ENCODE data around the gene THRA.

THRA gene

GRCh38 chr17:40098846-40099618 is 36.3 kb downstream of the THRA start:
- peak; percentile 97 to 99 for DNase-seq (ENCODE audit: low read depth in 2 of 2)

GRCh38 chr17:40099619-40100418 is 37.1 kb downstream of the THRA start:
- no peak for DNase-seq (ENCODE audit: low read depth in 2 of 2)

DNA sequence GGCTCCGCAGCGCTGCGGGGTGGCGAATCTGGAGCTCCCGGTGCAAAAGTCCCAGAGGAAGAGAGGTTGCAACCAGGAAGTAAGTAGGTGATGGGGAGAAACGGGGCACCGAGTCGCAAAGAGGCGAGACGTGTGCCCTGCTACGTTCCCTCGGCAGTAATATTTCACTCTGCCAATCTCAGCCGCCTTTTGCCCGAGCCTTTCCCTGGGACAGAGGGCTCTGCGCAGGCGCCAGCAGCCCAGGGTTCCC is 37.6 kb downstream of the THRA start, which contains the start of gene NR1D1:
Gene NR1D1 (minus strand): TSS at position 171 of the 250 bp plus-strand sequence. CDS start 495 bp downstream, outside the sequence.
- DNase-seq (ENCODE audit: low read depth in 2 of 2), result no peak

GRCh38 chr17:40100669-40101366 is 38.1 kb downstream of the THRA start:
- peak; percentile 82 to 89 for DNase-seq (ENCODE audit: low read depth in 2 of 2)

DNA sequence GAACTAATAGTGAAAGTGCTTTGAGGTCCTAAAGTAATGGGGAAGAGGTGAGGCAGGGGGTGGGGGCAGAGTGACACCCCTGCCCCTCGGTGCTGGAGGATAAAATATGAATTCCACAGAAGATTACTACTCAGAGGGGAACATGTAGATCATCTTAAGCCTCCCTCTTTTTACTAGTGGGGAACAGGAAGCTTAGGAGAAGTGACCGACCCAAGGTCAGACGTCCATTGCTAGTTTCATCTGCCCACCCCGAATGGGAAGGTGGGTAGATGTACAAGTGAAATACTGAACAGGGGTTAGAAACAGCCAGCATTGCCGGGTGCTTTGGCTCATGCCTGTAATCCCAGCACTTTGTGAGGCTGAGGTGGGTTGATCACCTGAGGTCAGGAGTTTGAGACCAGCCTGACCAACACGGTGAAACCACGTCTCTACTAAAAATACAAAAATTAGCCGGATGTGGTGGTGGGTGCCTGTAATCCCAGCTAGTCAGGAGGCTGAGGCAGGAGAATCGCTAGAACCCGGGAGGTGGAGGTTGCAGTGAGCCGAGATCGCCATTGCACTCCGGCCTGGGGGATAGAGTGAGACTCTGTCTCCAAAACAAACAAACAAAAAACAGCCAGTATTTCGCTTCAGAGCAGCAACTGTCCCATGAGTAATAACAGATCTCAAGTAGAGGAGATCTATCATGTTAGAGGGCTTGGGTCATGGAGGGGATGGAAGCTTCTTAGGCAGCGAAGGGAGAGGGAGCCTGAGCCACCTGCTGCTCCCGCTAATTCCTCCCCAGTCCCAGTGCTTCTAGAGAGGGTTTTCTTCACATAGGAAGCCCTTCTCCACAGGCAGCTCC is 38.8 kb downstream of the THRA start:
- no peak for DNase-seq (ENCODE audit: low read depth in 2 of 2)

DNA sequence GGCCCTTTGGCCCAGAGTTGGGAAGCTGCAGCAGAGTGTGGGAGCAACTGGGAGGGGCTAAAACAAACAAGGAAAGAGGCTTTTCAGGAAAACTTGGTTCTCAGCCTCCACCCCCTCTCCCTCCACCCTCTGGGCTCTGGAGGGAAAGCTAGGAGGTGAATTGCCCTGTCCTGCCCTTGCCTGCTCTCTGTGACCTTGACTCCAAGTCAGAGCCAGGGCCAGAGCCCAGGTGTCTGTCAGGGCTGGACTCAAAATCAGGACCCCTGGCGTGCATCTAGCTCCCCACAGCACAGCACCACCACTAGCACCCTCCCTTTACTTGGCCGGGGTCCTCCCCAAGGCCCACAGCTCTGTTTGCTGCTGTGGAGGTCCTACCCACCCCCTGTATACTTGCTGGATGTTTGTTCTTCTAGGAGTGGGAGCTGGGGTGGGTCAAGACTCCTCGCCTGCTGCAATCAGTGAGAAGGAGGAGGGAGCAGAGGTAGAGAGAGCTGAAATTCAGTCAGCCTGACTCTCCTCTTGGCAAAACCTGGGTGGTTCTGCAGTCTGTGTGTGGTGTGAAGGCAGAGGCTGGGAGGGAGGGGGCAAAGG is 40.4 kb downstream of the THRA start:
- DNase-seq (ENCODE audit: low read depth in 2 of 2), result no peak

- DNase-seq (ENCODE audit: low read depth in 2 of 2), result no peak
These were observed 40.9 kb downstream of the THRA start for GRCh38 chr17:40103688-40104087.

DNA sequence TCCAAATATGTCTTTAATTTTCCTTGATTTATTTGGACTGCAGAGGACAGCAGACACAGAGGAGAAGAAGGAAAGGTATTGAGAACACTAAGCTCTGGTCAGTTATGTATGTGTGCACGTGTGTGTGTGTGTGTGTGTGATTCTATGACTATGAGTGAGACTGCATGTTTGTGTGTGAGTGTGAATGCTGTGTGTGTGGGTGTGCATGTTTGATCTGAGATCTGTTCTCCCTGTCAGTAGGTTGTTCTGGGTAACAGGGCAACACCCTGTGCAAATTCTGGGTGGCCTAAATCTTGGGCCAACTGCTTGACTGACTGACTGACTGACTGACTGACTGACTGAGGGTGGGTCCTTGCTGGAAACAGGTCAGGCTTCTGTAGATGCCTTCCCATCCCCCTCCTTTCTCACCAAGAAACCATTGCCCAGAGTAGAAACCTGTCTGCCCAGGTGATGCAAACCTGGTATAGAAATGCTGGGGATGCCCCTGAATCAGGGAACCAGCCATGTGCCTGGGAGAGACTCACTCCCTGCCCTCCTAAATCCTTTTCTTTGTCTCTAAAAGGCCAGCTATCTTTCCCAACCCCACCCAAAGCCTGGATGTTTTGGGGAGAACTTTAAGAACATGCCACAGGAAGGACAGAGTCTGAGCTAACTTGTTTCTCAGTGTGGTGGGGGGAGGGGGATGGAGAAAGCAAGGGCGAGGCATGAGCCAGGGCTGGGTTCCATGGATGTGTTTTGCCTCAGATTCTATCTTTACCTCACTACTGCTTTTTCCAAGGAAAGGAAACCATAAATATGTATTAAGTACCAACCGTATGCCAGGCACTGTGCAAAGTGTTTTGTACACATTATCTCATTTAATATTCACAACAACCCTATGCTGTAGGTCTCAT is 42.1 kb downstream of the THRA start:
- DNase-seq (ENCODE audit: low read depth in 2 of 2), result no peak

DNA sequence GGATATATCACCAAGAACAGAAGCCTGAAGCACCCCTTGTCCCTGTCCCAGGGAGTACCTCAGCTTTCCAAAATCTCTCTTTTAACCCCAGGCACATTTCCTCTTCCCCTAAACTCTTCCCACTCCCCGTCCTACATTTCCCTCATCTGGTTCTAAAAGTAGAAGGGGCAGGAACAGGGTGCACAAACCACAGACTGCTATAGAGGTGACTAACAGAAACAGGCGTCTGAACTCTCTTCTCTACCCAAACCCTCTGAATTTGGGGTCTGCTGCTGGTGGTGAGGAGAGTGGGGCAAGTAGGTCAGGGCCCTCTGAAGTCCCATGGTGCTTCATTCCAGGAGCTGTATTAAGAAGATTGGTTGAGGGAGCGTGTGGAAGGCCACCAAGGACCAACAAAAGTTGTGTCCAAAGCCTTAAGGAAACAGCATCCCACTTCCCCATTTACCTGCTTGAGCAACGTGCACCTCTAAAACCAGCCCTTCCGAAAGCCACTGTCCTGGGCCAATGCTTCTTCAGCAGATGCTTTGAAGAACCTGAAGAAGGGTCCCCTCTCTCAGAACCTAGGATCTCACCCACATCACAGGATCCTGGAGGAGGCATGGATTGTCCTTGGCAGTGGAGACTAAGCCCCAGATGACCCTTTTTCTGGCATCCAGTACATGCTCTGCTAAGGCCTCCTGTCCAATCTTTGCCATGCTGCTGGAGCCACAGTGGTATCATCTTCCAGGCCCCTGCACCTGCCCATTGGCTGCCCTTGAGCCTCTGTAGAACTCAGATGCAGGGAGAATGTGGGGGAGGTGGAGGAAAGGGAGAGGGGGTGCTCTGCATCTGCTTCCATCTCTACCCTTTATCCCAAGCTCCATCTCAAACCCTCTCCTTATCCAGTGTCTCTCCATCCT is 43.3 kb downstream of the THRA start:
- no peak for DNase-seq (ENCODE audit: low read depth in 2 of 2)

GRCh38 chr17:40106760-40107521 is 44.2 kb downstream of the THRA start:
- DNase-seq (ENCODE audit: low read depth in 2 of 2), result no peak

DNA sequence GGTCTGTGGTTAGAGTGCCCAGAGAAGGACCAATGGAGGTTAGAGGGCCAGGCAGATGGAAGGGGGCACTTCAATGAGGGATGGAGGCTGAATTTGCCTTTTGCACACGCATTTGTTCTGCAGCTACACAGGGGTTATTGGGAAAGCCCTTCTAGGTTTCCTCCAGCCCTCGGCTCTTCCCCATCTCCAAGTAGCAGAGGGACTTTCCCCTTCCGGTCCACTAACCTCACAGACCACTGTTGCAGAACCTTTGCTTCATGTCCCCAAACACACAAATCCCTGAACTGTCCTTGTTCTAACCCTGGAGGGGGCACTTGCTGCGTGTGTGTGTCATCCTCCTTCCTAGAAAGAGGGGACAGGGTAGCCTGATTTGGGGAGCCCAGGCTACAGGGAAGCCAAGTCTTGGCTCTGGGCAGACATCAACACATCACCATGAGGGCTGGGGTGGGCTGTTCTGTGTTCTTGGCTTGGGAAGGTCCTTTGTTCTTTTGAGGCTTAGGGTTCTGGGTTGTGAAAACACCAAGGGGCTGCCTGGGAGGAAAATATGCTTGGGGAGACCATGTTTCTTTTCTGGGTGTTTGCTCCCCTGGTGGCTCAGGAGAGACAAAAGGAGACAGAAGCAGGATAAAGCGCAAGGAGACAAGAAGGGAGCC is 44.9 kb downstream of the THRA start:
- no peak for DNase-seq (ENCODE audit: low read depth in 2 of 2)

GRCh38 chr17:40108970-40109824 is 46.4 kb downstream of the THRA start:
- DNase-seq (ENCODE audit: low read depth in 2 of 2), result no peak

DNA sequence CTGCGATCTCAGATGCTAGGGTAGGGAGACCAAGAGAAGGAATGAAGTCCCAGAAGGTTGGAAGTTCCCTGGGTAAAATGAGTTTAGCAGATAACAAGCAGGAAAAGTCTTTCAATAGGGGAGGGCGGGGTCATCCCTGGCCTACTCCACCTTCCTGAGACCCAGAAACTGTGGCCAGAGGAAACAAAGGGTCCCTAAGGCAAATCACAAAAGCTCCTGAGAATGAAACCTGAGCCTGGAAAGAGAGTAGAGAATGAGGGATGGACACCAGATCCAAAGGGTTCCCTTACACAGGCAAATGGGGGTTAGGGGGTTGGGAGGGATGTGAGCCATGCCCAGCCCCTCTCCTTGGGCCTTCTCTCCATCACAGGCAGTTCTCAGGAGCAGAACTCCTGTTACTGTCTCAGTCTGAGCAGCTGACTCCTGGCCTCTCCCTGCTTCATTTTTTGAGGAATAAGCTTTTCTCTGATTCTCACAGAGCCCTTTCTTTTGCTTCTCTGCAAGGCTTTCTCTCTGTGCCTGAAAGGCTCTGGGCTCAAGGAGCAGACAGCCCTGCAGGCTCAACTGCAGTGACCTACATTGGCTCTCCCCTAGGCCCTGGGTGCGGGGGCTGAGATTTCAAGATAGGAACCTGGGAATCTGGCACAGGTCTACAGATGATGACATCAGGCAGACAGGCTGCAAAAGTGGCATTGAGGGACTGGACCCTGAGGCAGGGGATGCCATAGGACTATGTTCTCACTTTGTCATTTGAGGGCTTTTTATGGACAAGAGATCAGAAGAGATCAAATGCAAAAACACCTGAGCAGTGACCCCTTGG is 47.5 kb downstream of the THRA start:
- DNase-seq (ENCODE audit: low read depth in 2 of 2), result no peak

DNA sequence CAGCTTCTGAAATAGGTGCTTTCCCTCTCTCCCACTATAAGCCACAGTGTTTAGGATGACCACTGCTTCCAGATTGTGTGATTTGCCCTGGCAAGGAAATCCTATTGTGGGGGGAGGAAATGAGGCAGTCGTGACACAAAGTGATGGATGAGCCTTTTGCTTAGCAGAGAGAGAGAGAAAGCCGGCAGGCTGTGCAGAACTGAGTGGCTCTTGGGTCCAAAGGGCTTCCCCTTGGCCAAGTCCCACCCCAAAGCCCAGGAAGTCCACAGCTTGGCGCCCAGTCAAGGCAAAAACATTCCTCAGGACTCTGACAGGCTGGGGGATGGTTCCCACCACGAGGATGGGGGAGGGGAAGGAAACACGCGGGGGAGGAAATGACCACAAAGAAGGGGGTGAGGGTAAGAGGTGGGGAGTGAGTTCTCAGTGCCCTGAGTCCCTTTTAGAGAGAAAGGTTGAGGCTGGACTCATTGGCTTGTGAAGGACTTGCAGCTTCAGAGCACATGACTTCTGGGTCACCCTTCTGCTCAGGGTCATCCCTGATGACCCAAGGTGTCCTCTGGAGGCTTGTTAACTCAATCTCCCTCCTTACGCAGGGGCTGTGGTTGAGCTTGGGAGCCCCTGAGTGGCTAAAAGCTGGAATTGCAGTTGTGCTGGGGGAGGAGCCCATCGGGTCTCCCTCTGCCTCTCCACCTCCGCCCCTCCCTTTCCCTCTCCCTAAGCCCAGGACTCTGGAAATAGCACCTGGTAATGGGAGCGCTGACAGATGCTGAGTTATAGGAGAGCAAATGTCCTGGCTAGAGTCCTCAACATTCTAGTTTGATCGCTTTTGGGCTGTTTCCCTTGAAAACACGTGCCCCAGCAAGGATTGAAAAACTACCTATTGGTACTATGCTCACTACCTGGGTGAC is 48.7 kb downstream of the THRA start:
- peak in 1 of 2 experiments; percentile 62 for DNase-seq (ENCODE audit: low read depth in 2 of 2)

GRCh38 chr17:40112191-40112711 is 49.5 kb downstream of the THRA start:
- DNase-seq (ENCODE audit: low read depth in 2 of 2), result no peak

Data from stimulated activated CD4-positive, alpha-beta T cell treated with anti-CD3 and anti-CD28 coated beads, Interleukin-12 subunit alpha, Interleukin-12 subunit beta, amount 100 ng/mL, for 24 hours (primary cell).